ENCODE measurements around the gene THSD7B. TPM values are rescaled to one million over a fixed set of nuclear protein-coding genes. Genes with fewer than 3 reads are reported as not detected.

THSD7B gene, protein sequence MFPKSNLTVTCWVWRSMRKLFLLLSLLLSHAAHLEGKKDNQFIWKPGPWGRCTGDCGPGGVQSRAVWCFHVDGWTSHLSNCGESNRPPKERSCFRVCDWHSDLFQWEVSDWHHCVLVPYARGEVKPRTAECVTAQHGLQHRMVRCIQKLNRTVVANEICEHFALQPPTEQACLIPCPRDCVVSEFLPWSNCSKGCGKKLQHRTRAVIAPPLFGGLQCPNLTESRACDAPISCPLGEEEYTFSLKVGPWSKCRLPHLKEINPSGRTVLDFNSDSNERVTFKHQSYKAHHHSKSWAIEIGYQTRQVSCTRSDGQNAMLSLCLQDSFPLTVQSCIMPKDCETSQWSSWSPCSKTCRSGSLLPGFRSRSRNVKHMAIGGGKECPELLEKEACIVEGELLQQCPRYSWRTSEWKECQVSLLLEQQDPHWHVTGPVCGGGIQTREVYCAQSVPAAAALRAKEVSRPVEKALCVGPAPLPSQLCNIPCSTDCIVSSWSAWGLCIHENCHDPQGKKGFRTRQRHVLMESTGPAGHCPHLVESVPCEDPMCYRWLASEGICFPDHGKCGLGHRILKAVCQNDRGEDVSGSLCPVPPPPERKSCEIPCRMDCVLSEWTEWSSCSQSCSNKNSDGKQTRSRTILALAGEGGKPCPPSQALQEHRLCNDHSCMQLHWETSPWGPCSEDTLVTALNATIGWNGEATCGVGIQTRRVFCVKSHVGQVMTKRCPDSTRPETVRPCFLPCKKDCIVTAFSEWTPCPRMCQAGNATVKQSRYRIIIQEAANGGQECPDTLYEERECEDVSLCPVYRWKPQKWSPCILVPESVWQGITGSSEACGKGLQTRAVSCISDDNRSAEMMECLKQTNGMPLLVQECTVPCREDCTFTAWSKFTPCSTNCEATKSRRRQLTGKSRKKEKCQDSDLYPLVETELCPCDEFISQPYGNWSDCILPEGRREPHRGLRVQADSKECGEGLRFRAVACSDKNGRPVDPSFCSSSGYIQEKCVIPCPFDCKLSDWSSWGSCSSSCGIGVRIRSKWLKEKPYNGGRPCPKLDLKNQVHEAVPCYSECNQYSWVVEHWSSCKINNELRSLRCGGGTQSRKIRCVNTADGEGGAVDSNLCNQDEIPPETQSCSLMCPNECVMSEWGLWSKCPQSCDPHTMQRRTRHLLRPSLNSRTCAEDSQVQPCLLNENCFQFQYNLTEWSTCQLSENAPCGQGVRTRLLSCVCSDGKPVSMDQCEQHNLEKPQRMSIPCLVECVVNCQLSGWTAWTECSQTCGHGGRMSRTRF (N-terminal part only)
- 0.38 TPM for total RNA-seq
- long read RNA-seq: 0 reads

DNA sequence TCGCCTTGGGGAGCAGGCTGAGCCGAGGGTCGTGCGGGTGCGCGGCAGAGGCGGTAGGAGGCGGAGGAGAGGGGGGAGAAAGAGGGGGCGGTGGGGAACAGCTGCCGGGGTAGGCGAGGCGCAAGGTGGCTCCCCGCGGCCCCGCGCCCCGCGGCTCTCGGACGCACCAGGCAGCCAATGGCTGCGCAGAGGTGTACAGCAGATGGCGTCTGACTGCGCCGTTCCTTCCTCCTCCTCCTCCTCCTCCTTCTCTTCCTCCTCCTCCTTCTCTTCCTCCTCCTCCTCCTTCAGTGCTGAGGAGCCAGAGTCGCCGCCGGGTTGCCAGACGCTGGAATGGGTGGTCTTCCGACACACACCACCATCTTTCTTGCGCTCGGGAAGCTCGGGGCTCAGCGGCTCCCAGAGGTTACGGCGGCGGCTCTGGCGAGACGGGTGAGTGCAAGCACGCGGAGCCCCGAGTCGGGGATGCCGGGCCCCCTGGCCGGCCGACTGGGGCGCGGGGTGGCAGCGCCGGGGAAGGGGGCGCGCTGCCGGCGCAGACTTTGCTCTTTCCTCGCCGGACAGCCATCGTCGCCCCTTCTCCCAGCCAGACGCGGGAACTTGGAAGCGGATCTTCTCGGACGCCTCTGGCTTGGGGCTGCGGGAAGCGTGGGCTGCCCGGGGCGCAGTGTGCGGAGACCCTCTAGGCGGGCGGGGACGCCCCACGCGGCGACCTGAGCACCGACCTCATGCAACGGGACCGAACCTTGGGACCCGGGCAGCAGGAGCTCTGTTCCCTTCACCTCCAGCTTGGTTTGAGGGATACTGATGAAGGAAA is at the start of gene THSD7B:
Gene THSD7B (plus strand): TSS at position 290 of the 817 bp plus-strand sequence. CDS start 116,634 bp downstream, outside the sequence.
- intact Hi-C loops (cut with DNase I): no loop called here
- H3K9me3 ChIP-seq: no peaks in the 10 kb centered on the region
- ATAC-seq: peak; percentile 37 to 46
- peaks cover 51% of the 10 kb centered on the region for H3K27me3 ChIP-seq (ENCODE audit: low read depth)
- no peaks in the 10 kb centered on the region for H3K4me1 ChIP-seq
- DNase-seq: no peak
- H3K27ac ChIP-seq: no peak within 1 kb of the TSS
- peak within 1 kb of the TSS; percentile 51 for H3K4me3 ChIP-seq
- TF ChIP-seq, protein P1, sequence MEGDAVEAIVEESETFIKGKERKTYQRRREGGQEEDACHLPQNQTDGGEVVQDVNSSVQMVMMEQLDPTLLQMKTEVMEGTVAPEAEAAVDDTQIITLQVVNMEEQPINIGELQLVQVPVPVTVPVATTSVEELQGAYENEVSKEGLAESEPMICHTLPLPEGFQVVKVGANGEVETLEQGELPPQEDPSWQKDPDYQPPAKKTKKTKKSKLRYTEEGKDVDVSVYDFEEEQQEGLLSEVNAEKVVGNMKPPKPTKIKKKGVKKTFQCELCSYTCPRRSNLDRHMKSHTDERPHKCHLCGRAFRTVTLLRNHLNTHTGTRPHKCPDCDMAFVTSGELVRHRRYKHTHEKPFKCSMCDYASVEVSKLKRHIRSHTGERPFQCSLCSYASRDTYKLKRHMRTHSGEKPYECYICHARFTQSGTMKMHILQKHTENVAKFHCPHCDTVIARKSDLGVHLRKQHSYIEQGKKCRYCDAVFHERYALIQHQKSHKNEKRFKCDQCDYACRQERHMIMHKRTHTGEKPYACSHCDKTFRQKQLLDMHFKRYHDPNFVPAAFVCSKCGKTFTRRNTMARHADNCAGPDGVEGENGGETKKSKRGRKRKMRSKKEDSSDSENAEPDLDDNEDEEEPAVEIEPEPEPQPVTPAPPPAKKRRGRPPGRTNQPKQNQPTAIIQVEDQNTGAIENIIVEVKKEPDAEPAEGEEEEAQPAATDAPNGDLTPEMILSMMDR (IDR thresholded peaks at IDR 0.05): no peak
- H3K36me3 ChIP-seq: no peaks in the 10 kb centered on the region

DNA sequence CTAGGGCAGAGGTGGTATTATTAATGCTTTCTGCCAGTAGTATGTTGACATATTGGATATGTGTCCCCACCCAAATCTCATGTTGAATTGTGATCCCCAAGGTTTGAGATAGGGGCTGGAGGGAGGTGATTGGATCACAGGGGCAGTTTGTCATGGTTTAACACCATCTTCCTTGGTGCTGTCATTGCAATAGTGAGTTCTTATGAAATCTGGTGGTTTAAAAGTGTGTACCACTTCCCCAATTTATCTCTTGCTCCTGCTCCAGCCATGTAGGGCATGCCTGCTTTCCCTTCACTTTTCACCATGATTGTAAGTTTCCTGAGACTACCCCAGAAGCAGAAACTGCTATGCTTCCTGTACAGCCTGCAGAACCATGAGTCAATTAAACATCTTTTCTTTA is 47.1 kb upstream of the THSD7B start:
- Histone ChIP-seq H3K4me3 (no peak overlapping the region), H3K36me3 (no peaks in the 10 kb centered on the region), H3K27ac (no peak overlapping the region), H3K9me3 (no peaks in the 10 kb centered on the region), H3K27me3 (ENCODE audit: low read depth) (no peaks in the 10 kb centered on the region), H3K4me1 (no peaks in the 10 kb centered on the region)
- DNase-seq: no peak
- TF ChIP-seq, protein P1 (IDR thresholded peaks at IDR 0.05): no peak
- no peak for ATAC-seq
- intact Hi-C loops (cut with DNase I): no loop called here

DNA sequence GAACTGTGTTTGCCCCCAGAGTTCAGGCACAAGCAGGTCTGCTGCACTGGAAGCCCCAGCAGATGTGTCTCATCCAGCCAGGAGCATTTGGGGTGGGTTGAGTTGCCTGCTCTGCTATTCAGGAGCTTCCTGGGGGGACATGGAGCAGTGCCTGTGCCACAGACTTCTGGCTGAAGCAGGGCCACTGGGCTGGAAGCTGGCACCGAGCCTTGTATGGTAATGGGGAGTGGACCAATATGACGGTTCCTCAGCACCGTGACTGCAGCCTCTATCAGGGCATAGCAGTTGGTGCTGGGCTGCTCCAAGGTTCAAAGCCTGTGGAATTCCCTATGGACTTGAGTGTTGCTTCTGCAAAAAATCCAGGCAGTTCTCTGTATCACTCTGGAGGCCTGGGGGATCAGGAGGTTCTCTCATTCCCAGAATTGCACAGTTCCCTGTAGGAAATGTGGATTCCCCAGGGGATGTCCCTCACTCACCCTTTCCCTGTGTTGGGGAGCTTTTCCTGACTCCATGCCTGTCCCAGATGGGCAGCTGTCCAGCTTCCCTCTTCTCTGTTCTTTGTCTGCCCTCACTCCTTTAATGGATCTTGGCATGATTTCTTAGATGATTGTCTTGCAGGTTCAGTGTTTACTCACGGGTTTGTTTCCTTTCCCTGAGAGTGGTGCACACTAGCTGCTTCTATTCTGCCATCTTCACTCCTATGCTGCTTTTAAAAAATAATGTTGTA is 37.2 kb upstream of the THSD7B start:
- ATAC-seq (no peak), DNase-seq (no peak)
- Histone ChIP-seq H3K9me3 (no peaks in the 10 kb centered on the region), H3K27ac (no peak overlapping the region), H3K27me3 (ENCODE audit: low read depth) (no peaks in the 10 kb centered on the region), H3K4me1 (no peaks in the 10 kb centered on the region), H3K36me3 (no peaks in the 10 kb centered on the region), H3K4me3 (no peak overlapping the region)
- intact Hi-C loops (cut with DNase I): no loop called here
- TF ChIP-seq, protein P1 (IDR thresholded peaks at IDR 0.05): no peak

DNA sequence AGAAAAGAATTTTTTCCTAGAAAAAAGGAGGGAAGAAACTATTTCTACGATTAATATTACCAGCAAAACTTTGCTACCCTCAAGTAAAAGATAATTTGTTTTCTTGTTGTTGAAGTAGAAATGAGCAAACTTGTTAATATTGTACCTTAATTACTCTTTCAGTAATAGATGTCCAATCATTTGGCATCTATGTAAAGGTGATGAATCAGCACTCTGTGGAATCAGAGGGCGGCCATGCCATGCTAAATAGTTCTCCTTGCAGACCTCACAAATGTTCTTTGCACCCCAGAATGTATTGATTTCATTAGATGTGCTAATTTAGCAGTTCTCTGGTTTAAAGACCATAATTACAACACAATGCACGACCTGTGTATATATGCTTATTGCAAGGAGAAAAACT is 29.1 kb upstream of the THSD7B start:
- H3K27me3 ChIP-seq (ENCODE audit: low read depth): no peaks in the 10 kb centered on the region
- no peaks in the 10 kb centered on the region for H3K4me1 ChIP-seq
- no peak for DNase-seq
- H3K4me3 ChIP-seq: no peak overlapping the region
- H3K9me3 ChIP-seq: no peaks in the 10 kb centered on the region
- no peak for ATAC-seq
- TF ChIP-seq, protein P1 (IDR thresholded peaks at IDR 0.05): no peak
- intact Hi-C loops (cut with DNase I): no loop called here
- H3K36me3 ChIP-seq: no peaks in the 10 kb centered on the region
- H3K27ac ChIP-seq: no peak overlapping the region
